ENCODE measurements around the gene TEAD4.
"Not testable (repeated sequence)": the region's sequence is repeated elsewhere in the genome, so short reads cannot be mapped to it uniquely, and the experiment has no call there.

Gene TEAD4

GRCh38 chr12:3054374-3054773 lies 95.2 kb downstream of the TEAD4 start:
- no peak for DNase-seq

GRCh38 chr12:3055026-3055703 lies 96.0 kb downstream of the TEAD4 start:
- no peak for DNase-seq

DNA sequence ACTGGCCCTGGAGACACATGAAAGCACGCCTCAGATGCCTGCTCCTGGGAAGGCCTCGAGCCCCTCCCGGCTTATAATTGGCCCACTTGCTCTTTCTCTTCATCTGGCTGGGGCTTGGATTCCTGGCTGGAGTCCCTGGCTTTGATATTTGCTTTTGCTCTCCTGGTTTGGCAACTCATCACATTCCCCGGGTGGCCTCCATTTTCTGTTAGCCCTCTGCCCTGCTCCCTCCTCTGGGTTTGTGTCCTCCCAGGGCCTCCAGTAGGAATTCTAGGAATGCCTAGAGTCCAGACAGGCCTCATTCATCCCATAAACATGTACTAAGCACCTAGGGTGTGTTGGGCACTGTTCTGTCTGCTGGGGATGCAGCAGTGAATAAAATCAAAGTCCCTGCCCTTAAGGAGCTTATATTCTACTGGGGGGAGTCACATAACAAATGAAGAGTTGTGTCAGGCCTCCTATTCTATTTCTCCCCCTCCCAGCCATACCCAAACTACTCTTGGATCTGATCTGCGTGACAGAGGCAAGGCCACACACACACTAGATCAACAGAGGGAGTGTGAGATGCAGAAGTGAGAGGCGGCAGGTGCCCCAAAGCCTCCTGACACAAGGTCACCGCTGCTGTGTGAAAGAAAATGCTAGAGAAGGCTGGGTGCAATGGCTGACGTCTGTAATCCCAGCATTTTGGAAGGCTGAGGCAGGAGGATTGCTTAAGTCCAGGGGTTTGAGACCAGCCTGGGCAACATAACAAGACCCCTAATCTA lies 96.7 kb downstream of the TEAD4 start:
- no peak for DNase-seq

- no peak for DNase-seq
These were observed 101.9 kb downstream of the TEAD4 start for GRCh38 chr12:3061059-3061458.

GRCh38 chr12:3061501-3062215 lies 102.5 kb downstream of the TEAD4 start:
- DNase-seq, result no peak

DNA sequence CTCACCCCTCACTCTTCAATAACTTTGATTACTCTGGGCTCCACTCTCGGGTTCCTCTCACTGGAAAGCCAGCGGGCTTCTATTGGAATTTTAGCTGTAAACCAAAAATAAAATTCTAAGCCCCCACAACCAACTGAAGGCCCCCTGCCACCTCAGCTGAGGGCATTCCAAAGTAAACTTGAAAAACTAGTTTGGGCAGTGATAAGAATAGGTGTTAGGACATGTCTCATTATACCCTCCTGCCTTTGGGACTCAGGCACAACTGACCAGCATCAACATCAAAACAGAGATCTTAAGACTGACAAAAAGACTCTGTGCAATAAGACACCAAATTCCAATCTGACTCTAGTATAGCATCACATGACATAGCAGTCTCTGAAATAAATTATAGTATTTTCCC lies 106.1 kb downstream of the TEAD4 start:
- DNase-seq, result no peak

GRCh38 chr12:3065846-3066245 lies 106.6 kb downstream of the TEAD4 start:
- not testable (repeated sequence) for DNase-seq

DNA sequence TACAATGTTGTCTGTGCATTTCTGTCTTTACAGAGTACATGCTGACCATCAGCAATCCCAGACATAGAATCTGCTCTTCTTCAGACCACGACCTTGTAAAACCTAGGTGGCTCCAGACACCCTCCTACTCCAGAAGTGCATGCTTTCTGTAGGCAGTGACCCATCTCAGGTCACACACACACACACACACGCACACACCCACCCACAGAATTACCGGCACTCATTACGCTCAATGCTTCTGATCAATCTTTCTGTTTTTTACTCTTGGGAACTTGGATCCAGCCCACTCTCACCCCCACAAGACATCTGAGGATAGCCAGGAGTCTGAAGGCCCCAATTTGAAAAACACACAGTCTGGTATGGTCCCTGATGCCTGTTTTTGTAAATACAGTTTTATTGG lies 110.5 kb downstream of the TEAD4 start:
- DNase-seq, result no peak

DNA sequence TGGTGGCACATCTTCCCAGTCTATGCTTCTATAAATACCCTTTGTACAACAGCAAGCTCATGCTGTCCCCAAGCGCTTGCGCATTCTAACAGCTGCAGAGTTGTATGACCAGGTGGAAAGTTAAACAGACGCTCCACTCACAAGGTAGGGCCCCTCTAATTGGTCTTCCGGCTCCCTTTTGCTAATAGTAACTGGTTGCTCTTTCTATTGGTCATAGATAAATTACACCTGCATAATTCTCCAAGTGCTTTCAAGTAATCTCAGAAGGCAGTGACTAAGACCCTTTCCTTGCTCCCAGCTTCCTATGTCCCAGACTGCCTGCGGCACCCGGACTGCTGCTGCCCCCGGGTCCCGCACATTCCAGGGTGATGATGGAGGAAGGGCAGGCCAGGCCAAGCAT lies 111.9 kb downstream of the TEAD4 start:
- DNase-seq, result peak; percentile 38

- no peak for DNase-seq
These were observed 112.5 kb downstream of the TEAD4 start for GRCh38 chr12:3071710-3072109.

GRCh38 chr12:3073438-3074250 lies 114.4 kb downstream of the TEAD4 start:
- DNase-seq, result no peak

GRCh38 chr12:3075315-3075714 lies 116.1 kb downstream of the TEAD4 start:
- no peak for DNase-seq

GRCh38 chr12:3076730-3077571 lies 117.8 kb downstream of the TEAD4 start, which contains the start of gene TSPAN9:
TSPAN9 (plus strand) TSS chr12:3077379; CDS start chr12:3201194, 123,815 bp downstream.
- no peak for DNase-seq

DNA sequence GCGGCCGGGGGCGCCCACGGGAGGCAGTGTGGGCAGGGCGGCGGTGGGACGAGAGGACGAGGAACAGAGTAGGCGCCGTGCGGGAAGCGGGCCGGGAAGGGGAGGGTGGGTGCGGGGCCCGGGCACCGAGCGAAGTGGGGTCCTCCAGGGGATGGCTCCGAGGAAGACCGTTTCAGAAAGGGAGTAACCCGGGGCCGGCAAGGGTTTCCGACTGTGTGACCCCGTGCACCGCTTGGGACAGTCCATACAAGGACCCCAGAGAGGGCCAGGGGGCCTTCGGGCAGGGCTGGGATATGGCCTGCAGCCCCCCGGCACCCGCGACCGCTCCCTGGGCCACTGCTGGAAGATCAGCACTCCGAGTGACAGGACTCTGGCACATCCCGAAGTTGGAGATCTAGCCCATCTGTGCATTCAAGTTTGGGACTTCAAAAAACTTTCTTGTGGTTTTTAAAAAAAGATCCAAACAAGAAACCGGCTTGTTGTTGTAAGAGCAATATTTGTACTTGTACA lies 118.4 kb downstream of the TEAD4 start:
- DNase-seq, result no peak

- no peak for DNase-seq
These were observed 119.1 kb downstream of the TEAD4 start for GRCh38 chr12:3078086-3078820.

DNA sequence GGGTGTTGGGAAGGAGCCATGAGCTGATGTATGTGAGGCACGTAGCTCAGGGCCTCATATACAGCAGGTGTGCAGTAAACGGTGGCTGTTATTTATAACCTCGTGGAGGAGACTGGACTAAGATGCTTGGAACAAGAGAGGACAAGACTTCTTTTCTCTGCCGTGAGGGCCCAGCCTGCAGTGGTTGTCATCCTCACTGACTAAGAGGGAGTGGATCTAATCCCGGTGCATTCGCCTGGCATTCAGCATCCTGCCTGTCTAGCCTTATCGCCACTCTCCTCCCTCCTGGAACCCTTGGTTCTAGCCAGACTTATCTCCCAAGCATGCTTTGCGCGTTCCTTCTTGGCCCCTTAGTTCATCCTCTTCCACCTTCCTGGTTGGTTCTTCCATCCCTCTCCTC lies 121.9 kb downstream of the TEAD4 start:
- DNase-seq, result no peak

DNA sequence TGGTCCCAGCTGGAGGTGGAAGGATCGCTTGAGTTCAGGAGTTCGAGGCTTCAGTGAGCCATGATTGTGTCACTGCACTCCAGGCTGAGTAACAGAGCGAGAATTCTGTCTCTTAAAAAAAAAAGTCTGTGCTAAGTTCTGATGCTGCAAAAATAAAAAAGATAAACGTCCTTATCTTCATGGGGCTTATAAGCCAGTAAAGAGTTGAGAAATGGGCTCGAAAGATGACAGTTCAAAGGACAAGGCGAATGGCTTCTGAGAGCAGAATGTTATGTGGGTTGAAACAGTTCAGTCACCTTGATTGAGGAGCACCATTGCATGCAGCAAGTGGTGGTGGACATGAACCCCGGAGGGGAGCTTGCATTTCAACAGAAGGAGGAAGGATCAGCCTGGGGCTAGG lies 122.7 kb downstream of the TEAD4 start:
- no peak for DNase-seq

GRCh38 chr12:3083241-3083920 lies 124.2 kb downstream of the TEAD4 start:
- DNase-seq, result no peak

GRCh38 chr12:3083921-3084347 lies 124.7 kb downstream of the TEAD4 start:
- no peak for DNase-seq

DNA sequence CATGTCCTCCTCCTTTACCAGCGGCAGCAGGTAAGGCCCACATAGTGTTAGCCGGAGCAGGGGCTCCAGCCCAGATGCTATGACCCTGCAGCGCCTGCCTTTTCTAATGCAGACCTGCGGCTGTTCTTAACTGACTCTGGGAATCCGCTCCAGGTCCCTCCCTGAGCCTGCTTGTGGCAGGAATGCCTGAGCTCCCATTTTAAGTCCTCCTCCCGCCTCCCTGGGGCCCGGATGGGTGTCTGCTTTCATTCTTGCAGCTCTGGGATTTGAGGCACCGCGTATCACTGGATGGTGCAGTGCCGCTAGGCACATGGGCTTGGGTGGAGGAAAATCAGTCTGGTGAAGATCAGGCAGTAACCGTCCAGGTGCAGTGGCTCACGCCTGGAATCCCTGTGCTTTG lies 125.5 kb downstream of the TEAD4 start:
- DNase-seq, result no peak
